Fibroblast of lung (primary cell): ENCODE measurements around the gene SDCCAG8.

Experiments used
- CTCF ChIP-seq, 2 donors: IDR thresholded peaks in 1 of 2; conservative IDR thresholded peaks in 1 of 2; 1 replicate in 1 of 2; 2 replicates in 1 of 2; pipeline ENCODE4 v1.5.1; 2011 to 2012; ENCODE audit warnings: low read length in 2 of 2, control low read depth in 1 of 2, inconsistent platforms in 1 of 2, low read depth in 1 of 2, mild to moderate bottlenecking in 1 of 2
- EZH2 ChIP-seq: IDR thresholded peaks from 2 replicates; pipeline ENCODE4 v1.5.1; 2012; ENCODE audit warnings: low read length, control low read depth, mild to moderate bottlenecking; ENCODE audit errors: missing control alignments

DNA sequence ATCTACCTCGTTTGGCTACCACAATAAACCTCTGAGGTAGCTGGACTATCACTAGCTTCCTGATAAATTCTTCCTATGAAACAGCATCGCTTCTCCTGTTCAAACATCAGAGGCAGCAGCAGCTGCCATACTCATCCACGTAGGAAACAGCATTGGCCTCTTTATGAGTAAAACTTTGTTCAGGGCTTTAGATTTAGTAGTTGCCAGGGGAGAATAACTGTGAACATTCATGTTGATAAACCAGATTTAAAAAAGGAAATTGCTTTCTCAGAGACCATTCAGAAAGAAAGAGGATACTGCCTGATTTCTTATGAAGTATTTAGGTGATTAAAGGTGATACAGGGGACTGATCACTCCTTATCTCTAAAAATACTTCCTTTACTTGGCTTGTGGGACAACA, 7.9 kb upstream of the SDCCAG8 start:
- TF ChIP-seq CTCF (conservative IDR thresholded peaks at IDR 0.05 in 1 of 2, IDR thresholded peaks at IDR 0.05 in 1 of 2; ENCODE audit: low read depth in 1 of 2, low read length in 2 of 2) (no peak), EZH2 (no peak)
